Neutrophil (primary cell): ENCODE measurements around the gene ZNF43.
"Not testable (repeated sequence)": the region's sequence is repeated elsewhere in the genome, so short reads cannot be mapped to it uniquely, and the experiment has no call there.

Experiments
- H3K27ac ChIP-seq: fragments of 200-600 bp; sonication (generic); 2 replicates; pipeline ENCODE4 v1.5.1; 2016; ENCODE audit warnings: mild to moderate bottlenecking, moderate library complexity
- H3K27me3 ChIP-seq: fragments of 200-600 bp; sonication (generic); 2 replicates; pipeline ENCODE4 v1.6.0; 2016; ENCODE audit warnings: mild to moderate bottlenecking
- H3K36me3 ChIP-seq: fragments of 200-600 bp; sonication (generic); 2 replicates; pipeline ENCODE4 v1.5.1; 2017
- H3K4me1 ChIP-seq, 2 experiments: fragments of 200-600 bp in 1 of 2; sonication (generic) in 1 of 2; 1 replicate in 1 of 2; 2 replicates in 1 of 2; pipeline versions ENCODE4 v1.5.1 to v1.6.1; 2013 to 2016; ENCODE audit warnings: low read depth in 1 of 2, low read length in 1 of 2, mild to moderate bottlenecking in 1 of 2, moderate library complexity in 1 of 2; ENCODE audit not compliant: control insufficient read depth in 1 of 2, insufficient read depth in 1 of 2
- H3K4me3 ChIP-seq, 2 experiments: fragments of 200-600 bp in 1 of 2; sonication (generic) in 1 of 2; 1 replicate in 1 of 2; 2 replicates in 1 of 2; pipeline ENCODE4 v1.5.1; 2013 to 2016; ENCODE audit warnings: low read depth in 1 of 2, low read length in 1 of 2, mild to moderate bottlenecking in 1 of 2, moderate library complexity in 1 of 2
- H3K9me3 ChIP-seq: fragments of 200-600 bp; sonication (generic); 2 replicates; pipeline ENCODE4 v1.5.1; 2016
- CTCF ChIP-seq: fragments of 200-600 bp; sonication (generic); IDR thresholded peaks from 2 replicates; pipeline ENCODE4 v1.5.1; 2016; ENCODE audit warnings: antibody characterized with exemption

ZNF43 gene

GRCh38 chr19:21786936-21787335, 49.0 kb downstream of the ZNF43 start:
- Histone ChIP-seq H3K9me3 (peaks cover 15% of the 10 kb centered on the region), H3K27ac (no peak overlapping the region), H3K4me1 (no peaks in the 10 kb centered on the region), H3K27me3 (no peaks in the 10 kb centered on the region), H3K36me3 (no peaks in the 10 kb centered on the region), H3K4me3 (no peak overlapping the region)
- no peak for TF ChIP-seq CTCF

- not testable (repeated sequence) for H3K9me3 ChIP-seq, H3K27ac ChIP-seq, H3K27me3 ChIP-seq, H3K4me1 ChIP-seq, H3K36me3 ChIP-seq, H3K4me3 ChIP-seq
These were observed 60.2 kb downstream of the ZNF43 start for GRCh38 chr19:21775792-21776191.

- Histone ChIP-seq H3K27ac (peak within 1 kb of the TSS; percentile 90), H3K27me3 (no peaks in the 10 kb centered on the region), H3K9me3 (no peaks in the 10 kb centered on the region), H3K4me3 (peak within 1 kb of the TSS; percentile 67 to 69), H3K4me1 (peaks cover 9 to 10% of the 10 kb centered on the region in 2 experiments), H3K36me3 (peaks cover 30% of the 10 kb centered on the region)
- TF ChIP-seq CTCF, result no peak
These were observed 68.7 kb downstream of the ZNF43 start, which contains the start of gene ZNF100 for GRCh38 chr19:21767065-21767800. TSS of gene ZNF100 (minus strand) at chr19:21767579. CDS start at chr19:21767429, 150 bp downstream.

- H3K27me3 ChIP-seq, H3K9me3 ChIP-seq: not testable (repeated sequence)
- peaks cover 9 to 10% of the 10 kb centered on the region in 2 experiments for H3K4me1 ChIP-seq
- H3K36me3 ChIP-seq, result peaks cover 35% of the 10 kb centered on the region
- H3K27ac ChIP-seq, result peak overlapping the region; percentile 90
- H3K4me3 ChIP-seq, result peak overlapping the region; percentile 67 to 69
These were observed 69.3 kb downstream of the ZNF43 start for GRCh38 chr19:21766705-21767064.

- no peaks in the 10 kb centered on the region for H3K27me3 ChIP-seq
- H3K9me3 ChIP-seq, result no peaks in the 10 kb centered on the region
- no peak overlapping the region for H3K27ac ChIP-seq
- H3K36me3 ChIP-seq, result peaks cover 46% of the 10 kb centered on the region
- peaks cover 9 to 10% of the 10 kb centered on the region in 2 experiments for H3K4me1 ChIP-seq
- no peak overlapping the region for H3K4me3 ChIP-seq
- TF ChIP-seq CTCF, result no peak
These were observed 70.8 kb downstream of the ZNF43 start for GRCh38 chr19:21765151-21765550.

GRCh38 chr19:21761547-21761946, 74.4 kb downstream of the ZNF43 start:
- H3K4me3 ChIP-seq, H3K4me1 ChIP-seq, H3K27me3 ChIP-seq, H3K27ac ChIP-seq, H3K9me3 ChIP-seq: not testable (repeated sequence)
- H3K36me3 ChIP-seq, result peaks cover 75% of the 10 kb centered on the region

GRCh38 chr19:21758296-21758695, 77.7 kb downstream of the ZNF43 start:
- no peaks in the 10 kb centered on the region for H3K4me1 ChIP-seq
- H3K36me3 ChIP-seq, result peaks cover 56% of the 10 kb centered on the region
- H3K27me3 ChIP-seq, result no peaks in the 10 kb centered on the region
- no peak overlapping the region for H3K4me3 ChIP-seq
- no peak for TF ChIP-seq CTCF
- no peaks in the 10 kb centered on the region for H3K9me3 ChIP-seq
- H3K27ac ChIP-seq, result no peak overlapping the region

- H3K27ac ChIP-seq, H3K27me3 ChIP-seq, H3K4me1 ChIP-seq, H3K9me3 ChIP-seq, H3K4me3 ChIP-seq: not testable (repeated sequence)
- peaks cover 59% of the 10 kb centered on the region for H3K36me3 ChIP-seq
These were observed 80.4 kb downstream of the ZNF43 start for GRCh38 chr19:21755555-21755954.
